SU-DHL-6 (cell line): ENCODE measurements around the gene FGD5.

Experiments used
- EZH2phosphoT487 ChIP-seq: fragments of 200-600 bp; sonication (generic), shearing (Covaris generic); conservative IDR thresholded peaks from 2 replicates; pipeline ENCODE4 v1.6.1; 2018; ENCODE audit warnings: mild to moderate bottlenecking, antibody characterized with exemption, low read length, moderate library complexity, mixed read lengths
- TF ChIP-seq, protein P1 (sequence below): fragments of 200-600 bp; sonication (generic); IDR thresholded peaks from one replicate; pipeline ENCODE4 v1.5.1; 2017; ENCODE audit warnings: antibody characterized with exemption, mild to moderate bottlenecking, low read length, moderate library complexity; ENCODE audit not compliant: insufficient read depth, poor library complexity, severe bottlenecking

DNA sequence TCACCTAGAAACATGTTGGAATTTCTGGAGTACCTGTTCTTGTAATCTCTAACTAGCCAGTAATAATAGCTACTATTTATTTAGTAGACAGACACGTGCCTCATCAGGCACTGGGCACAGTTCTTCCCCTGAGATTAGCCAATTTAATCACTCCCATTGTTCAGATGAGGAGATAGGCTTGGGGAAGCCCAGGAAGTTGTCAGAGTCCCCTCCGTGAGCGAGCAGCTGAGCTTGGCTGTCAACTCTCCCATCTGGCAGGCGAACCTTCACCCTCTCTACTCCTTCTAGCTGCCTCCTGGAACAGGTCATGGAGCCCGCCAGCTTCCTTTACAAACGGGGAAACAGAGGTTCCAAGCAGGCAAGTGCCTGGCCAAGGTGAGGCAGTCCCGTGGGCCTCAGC lies 31.1 kb upstream of the FGD5 start:
- no peak for TF ChIP-seq EZH2phosphoT487
- TF ChIP-seq, protein P1, sequence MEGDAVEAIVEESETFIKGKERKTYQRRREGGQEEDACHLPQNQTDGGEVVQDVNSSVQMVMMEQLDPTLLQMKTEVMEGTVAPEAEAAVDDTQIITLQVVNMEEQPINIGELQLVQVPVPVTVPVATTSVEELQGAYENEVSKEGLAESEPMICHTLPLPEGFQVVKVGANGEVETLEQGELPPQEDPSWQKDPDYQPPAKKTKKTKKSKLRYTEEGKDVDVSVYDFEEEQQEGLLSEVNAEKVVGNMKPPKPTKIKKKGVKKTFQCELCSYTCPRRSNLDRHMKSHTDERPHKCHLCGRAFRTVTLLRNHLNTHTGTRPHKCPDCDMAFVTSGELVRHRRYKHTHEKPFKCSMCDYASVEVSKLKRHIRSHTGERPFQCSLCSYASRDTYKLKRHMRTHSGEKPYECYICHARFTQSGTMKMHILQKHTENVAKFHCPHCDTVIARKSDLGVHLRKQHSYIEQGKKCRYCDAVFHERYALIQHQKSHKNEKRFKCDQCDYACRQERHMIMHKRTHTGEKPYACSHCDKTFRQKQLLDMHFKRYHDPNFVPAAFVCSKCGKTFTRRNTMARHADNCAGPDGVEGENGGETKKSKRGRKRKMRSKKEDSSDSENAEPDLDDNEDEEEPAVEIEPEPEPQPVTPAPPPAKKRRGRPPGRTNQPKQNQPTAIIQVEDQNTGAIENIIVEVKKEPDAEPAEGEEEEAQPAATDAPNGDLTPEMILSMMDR, result no peak
